Vagina (tissue), 2 donors: ENCODE measurements around the gene CFAP69. TPM values are rescaled to one million over a fixed set of nuclear protein-coding genes. Genes with fewer than 3 reads are reported as not detected.

ENCODE experiments used
- DNase-seq, 2 donors: peaks; one replicate each; pipeline ENCODE4 v3.0.0-alpha.2; 2017; ENCODE audit errors: extremely low spot score in 2 of 2
- H3K27ac ChIP-seq: fragments of 200-600 bp; sonication (generic); one replicate; pipeline ENCODE4 v1.5.1; 2019
- H3K27me3 ChIP-seq: fragments of 200-600 bp; sonication (generic); one replicate; pipeline ENCODE4 v1.5.1; 2019
- H3K36me3 ChIP-seq, 2 donors: fragments of 200-600 bp; sonication (generic); one replicate each; pipeline ENCODE4 v1.5.1; 2017 to 2019
- H3K4me1 ChIP-seq: fragments of 200-600 bp; sonication (generic); one replicate; pipeline ENCODE4 v1.5.1; 2019
- H3K4me3 ChIP-seq, 2 donors: fragments of 200-600 bp; sonication (generic); 1 replicate in 1 of 2; 2 replicates in 1 of 2; pipeline ENCODE4 v1.5.1; 2016 to 2019
- H3K9me3 ChIP-seq: fragments of 200-600 bp; sonication (generic); one replicate; pipeline ENCODE4 v1.5.1; 2019
- POLR2A ChIP-seq, 2 donors: fragments of 450-650 bp; IDR thresholded peaks; one replicate each; pipeline ENCODE4 v1.6.1; 2017; ENCODE audit warnings: antibody characterized with exemption in 2 of 2, mild to moderate bottlenecking in 2 of 2, moderate library complexity in 2 of 2
- POLR2AphosphoS5 ChIP-seq, 2 donors: sonication (generic); formaldehyde crosslinking; IDR thresholded peaks; one replicate each; pipeline ENCODE4 v1.9.0; 2017; ENCODE audit warnings: antibody characterized with exemption in 2 of 2, mild to moderate bottlenecking in 2 of 2, low read depth in 1 of 2; ENCODE audit not compliant: insufficient read depth in 1 of 2
- intact Hi-C: fragments of 100-400 bp; cut with DNase I; formaldehyde crosslinking; loops from one replicate; pipeline ENCODE4 v1.15.1; 2023
- total RNA-seq: library from RNA; depleted of rRNA; stranded (reverse); fragments of >200 nt; gene quantifications from one replicate; pipeline ENCODE4 v1.2.3, GENCODE V29; 2016
- TF ChIP-seq, protein P1 (sequence below), 3 experiments: fragments of 450-650 bp in 2 of 3; fragments of 200-600 bp in 1 of 3; sonication (generic) in 1 of 3; IDR thresholded peaks; one replicate each; pipeline ENCODE4 v1.5.1; 2017 to 2019; ENCODE audit warnings: antibody characterized with exemption in 3 of 3, mild to moderate bottlenecking in 2 of 3, moderate library complexity in 2 of 3

The CFAP69 gene, protein sequence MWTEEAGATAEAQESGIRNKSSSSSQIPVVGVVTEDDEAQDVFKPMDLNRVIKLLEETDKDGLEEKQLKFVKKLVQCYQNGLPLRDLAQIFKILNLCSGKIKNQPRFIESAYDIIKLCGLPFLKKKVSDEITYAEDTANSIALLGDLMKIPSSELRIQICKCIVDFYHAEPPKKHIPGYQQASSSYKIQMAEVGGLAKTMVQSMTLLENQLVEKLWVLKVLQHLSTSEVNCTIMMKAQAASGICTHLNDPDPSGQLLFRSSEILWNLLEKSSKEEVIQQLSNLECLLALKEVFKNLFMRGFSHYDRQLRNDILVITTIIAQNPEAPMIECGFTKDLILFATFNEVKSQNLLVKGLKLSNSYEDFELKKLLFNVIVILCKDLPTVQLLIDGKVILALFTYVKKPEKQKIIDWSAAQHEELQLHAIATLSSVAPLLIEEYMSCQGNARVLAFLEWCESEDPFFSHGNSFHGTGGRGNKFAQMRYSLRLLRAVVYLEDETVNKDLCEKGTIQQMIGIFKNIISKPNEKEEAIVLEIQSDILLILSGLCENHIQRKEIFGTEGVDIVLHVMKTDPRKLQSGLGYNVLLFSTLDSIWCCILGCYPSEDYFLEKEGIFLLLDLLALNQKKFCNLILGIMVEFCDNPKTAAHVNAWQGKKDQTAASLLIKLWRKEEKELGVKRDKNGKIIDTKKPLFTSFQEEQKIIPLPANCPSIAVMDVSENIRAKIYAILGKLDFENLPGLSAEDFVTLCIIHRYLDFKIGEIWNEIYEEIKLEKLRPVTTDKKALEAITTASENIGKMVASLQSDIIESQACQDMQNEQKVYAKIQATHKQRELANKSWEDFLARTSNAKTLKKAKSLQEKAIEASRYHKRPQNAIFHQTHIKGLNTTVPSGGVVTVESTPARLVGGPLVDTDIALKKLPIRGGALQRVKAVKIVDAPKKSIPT
- total RNA-seq, result 2.7 TPM

DNA sequence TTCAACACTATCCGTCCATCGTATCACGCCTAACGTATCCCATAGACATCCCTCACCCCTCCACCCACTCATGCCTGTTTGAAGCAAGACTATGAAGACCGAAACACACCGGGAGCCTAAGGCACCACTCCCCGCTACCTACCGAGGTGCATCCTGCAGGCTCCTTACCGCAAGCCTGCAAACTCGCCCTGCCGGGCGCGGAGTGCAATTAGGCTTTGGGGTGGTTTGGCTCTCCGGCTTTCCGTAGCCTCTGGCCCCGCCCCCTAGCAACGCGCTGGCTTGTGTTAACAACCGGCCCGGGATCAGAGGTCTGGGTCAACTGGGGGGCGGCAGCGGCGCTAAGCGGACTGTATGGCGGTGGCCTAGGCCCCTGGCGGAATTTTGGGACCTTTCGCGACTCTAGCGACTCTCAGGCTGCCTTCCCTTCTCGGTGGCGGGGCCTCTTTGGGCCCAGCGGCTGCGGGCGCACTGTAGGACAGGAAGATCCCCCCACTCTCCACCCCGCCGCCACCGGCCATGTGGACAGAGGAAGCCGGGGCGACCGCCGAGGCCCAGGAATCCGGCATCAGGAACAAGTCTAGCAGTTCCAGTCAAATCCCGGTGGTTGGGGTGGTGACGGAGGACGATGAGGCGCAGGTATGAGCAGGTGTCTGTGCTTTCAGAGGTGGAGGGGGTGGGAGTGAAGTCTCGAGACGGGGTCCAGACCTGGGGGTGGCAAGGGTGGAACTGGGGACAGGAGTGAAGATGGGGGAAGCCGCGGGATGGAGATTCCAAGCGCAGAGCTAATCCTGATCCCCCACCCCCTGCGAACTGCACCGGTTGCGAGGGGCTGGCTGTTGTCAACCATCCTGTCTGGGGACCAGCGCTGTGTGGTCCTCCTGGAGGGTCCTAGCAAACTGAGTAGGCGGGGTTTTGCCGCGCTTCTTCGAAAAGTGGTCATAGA lies at the start of gene CFAP69:
Gene CFAP69, plus strand, starts transcription at position 266 of the 943 bp plus-strand sequence. Its CDS starts 251 bp downstream, at position 517.
- Histone ChIP-seq H3K9me3 (no peaks in the 10 kb centered on the region), H3K4me3 (peak within 1 kb of the TSS; percentile 71 to 80), H3K4me1 (peaks cover 22% of the 10 kb centered on the region), H3K27me3 (no peaks in the 10 kb centered on the region), H3K36me3 (no peaks in the 10 kb centered on the region), H3K27ac (peak within 1 kb of the TSS; percentile 55)
- intact Hi-C loops, result no loop called here
- TF ChIP-seq POLR2AphosphoS5 (IDR thresholded peaks at IDR 0.05; ENCODE audit: insufficient read depth in 1 of 2, low read depth in 1 of 2) (peak; percentile 63 to 71), POLR2A (IDR thresholded peaks at IDR 0.05) (no peak)
- TF ChIP-seq, protein P1, sequence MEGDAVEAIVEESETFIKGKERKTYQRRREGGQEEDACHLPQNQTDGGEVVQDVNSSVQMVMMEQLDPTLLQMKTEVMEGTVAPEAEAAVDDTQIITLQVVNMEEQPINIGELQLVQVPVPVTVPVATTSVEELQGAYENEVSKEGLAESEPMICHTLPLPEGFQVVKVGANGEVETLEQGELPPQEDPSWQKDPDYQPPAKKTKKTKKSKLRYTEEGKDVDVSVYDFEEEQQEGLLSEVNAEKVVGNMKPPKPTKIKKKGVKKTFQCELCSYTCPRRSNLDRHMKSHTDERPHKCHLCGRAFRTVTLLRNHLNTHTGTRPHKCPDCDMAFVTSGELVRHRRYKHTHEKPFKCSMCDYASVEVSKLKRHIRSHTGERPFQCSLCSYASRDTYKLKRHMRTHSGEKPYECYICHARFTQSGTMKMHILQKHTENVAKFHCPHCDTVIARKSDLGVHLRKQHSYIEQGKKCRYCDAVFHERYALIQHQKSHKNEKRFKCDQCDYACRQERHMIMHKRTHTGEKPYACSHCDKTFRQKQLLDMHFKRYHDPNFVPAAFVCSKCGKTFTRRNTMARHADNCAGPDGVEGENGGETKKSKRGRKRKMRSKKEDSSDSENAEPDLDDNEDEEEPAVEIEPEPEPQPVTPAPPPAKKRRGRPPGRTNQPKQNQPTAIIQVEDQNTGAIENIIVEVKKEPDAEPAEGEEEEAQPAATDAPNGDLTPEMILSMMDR (IDR thresholded peaks at IDR 0.05), result peak in 1 of 3 experiments; percentile 32
- DNase-seq, result peak in 1 of 2 donors; percentile 91

DNA sequence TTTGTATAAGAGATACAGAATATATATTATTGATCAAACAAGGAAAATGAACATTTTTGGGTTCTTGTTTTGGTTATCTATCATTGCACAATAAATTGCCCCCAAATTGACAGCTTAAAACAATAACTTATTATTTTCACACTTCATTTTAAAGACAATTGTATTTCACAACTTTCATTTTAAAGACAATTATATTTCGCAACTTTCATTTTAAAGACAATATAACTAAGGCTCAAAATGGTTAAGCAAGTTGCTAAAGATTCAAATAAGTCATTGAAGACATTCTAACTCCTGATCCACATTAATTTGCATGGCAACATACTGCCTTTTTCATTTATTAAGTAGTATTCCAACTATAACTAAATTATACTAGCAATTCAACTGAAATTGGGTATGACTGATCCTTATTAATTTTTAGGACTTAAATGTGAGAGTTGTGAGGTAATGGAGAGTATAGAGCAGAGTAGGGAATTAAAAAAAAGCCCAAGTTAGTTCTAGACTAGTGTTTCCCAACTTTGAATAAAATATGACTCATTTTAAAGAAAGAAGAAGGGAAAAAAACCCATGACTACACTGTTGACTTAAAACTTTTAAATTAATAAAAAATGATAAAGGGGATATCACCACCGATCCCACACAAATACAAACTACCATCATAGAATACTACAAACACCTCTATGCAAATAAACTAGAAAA lies 43.3 kb upstream of the CFAP69 start:
- no peaks in the 10 kb centered on the region for H3K36me3 ChIP-seq
- H3K27ac ChIP-seq, result no peak overlapping the region
- TF ChIP-seq POLR2AphosphoS5 (IDR thresholded peaks at IDR 0.05; ENCODE audit: insufficient read depth in 1 of 2, low read depth in 1 of 2) (no peak), POLR2A (IDR thresholded peaks at IDR 0.05) (no peak)
- TF ChIP-seq, protein P1 (IDR thresholded peaks at IDR 0.05), result no peak
- H3K4me3 ChIP-seq, result no peak overlapping the region
- intact Hi-C loops, result no loop called here
- DNase-seq, result no peak
- no peaks in the 10 kb centered on the region for H3K4me1 ChIP-seq
- H3K27me3 ChIP-seq, result no peaks in the 10 kb centered on the region
- H3K9me3 ChIP-seq, result no peaks in the 10 kb centered on the region

DNA sequence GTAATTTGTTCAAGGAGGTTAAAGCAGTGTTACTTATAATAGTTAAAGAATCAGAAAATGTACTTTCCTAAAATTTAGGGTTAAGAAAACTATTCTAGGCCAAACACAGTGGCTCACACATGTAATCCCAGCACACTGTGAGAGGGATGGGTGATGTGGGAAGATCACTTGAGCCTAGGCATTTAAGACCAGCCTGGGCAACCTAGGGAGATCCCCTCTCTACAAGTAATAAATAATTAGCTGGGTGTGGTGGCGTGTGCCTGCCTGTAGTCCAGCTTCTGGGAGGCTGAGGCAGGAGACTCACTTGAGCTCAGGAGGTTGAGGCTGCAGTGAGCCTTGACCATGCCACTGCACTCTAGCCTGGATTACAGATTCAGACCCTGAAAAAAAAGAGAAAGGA lies 37.0 kb upstream of the CFAP69 start:
- no peak overlapping the region for H3K27ac ChIP-seq
- no peaks in the 10 kb centered on the region for H3K36me3 ChIP-seq
- no peaks in the 10 kb centered on the region for H3K9me3 ChIP-seq
- H3K4me1 ChIP-seq, result peaks cover 13% of the 10 kb centered on the region
- no peak for TF ChIP-seq POLR2AphosphoS5 (IDR thresholded peaks at IDR 0.05; ENCODE audit: insufficient read depth in 1 of 2, low read depth in 1 of 2)
- TF ChIP-seq, protein P1 (IDR thresholded peaks at IDR 0.05), result no peak
- no peak for TF ChIP-seq POLR2A (IDR thresholded peaks at IDR 0.05)
- DNase-seq, result no peak
- H3K4me3 ChIP-seq, result no peak overlapping the region
- intact Hi-C loops, result no loop called here
- no peaks in the 10 kb centered on the region for H3K27me3 ChIP-seq

DNA sequence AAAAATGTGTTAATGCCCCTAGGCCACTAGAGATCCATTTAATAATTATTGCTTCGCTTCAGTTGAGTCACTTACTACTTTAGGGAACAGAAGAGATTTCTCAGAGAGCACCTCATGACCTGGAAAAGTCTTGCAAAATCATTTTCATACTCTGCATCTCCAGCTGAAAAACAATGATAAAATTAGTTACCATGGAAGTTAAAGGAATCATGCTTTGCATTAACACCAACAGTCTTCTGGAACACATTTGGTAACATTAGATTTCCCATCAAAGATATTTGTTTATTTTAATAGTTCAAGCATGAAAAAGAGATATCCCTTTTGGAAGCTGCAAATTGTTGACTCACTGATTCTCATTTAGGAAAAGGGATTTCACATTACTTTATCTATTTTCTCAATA lies 35.2 kb upstream of the CFAP69 start:
- Histone ChIP-seq H3K4me1 (peaks cover 20% of the 10 kb centered on the region), H3K27ac (no peak overlapping the region), H3K4me3 (no peak overlapping the region), H3K36me3 (no peaks in the 10 kb centered on the region), H3K27me3 (no peaks in the 10 kb centered on the region), H3K9me3 (no peaks in the 10 kb centered on the region)
- intact Hi-C loops, result no loop called here
- TF ChIP-seq POLR2A (IDR thresholded peaks at IDR 0.05) (no peak), POLR2AphosphoS5 (IDR thresholded peaks at IDR 0.05; ENCODE audit: insufficient read depth in 1 of 2, low read depth in 1 of 2) (peak in 1 of 2 donors; percentile 37)
- TF ChIP-seq, protein P1 (IDR thresholded peaks at IDR 0.05), result no peak
- no peak for DNase-seq
